Neural progenitor cell (in vitro differentiated cells): Measurements from ENCODE around the gene PRRT1B. TPM values are rescaled to one million over a fixed set of nuclear protein-coding genes. Genes with fewer than 3 reads are reported as not detected.

Experiments
- DNase-seq: peaks from one replicate; pipeline ENCODE4 v3.0.0-alpha.2; 2016; ENCODE audit warnings: low spot score
- H2AFZ ChIP-seq: fragments of 200-600 bp; sonication (generic); replicated peaks from 2 replicates; pipeline ENCODE4 v1.6.1; 2016; ENCODE audit warnings: antibody characterized with exemption
- H3F3A ChIP-seq: fragments of 200-600 bp; sonication (generic); 2 replicates; pipeline ENCODE4 v1.6.1; 2016; ENCODE audit warnings: antibody characterized with exemption, low read depth
- H3K27ac ChIP-seq: fragments of 200-600 bp; sonication (generic); 2 replicates; pipeline ENCODE4 v1.5.1; 2016; ENCODE audit warnings: mild to moderate bottlenecking
- H3K27me3 ChIP-seq: fragments of 200-600 bp; sonication (generic); 2 replicates; pipeline ENCODE4 v1.6.1; 2016; ENCODE audit warnings: mild to moderate bottlenecking, moderate library complexity
- H3K36me3 ChIP-seq: fragments of 200-600 bp; sonication (generic); 2 replicates; pipeline ENCODE4 v1.5.1; 2016
- H3K4me1 ChIP-seq: fragments of 200-600 bp; sonication (generic); 2 replicates; pipeline ENCODE4 v1.6.1; 2016; ENCODE audit warnings: mixed run types
- H3K4me2 ChIP-seq: fragments of 200-600 bp; sonication (generic); 2 replicates; pipeline ENCODE4 v1.6.1; 2016
- H3K4me3 ChIP-seq: fragments of 200-600 bp; sonication (generic); 2 replicates; pipeline ENCODE4 v1.5.1; 2016
- H3K79me2 ChIP-seq: fragments of 200-600 bp; sonication (generic); 2 replicates; pipeline ENCODE4 v1.6.1; 2016; ENCODE audit warnings: low read depth
- H3K9ac ChIP-seq: fragments of 200-600 bp; sonication (generic); 2 replicates; pipeline ENCODE4 v1.6.1; 2016
- H3K9me3 ChIP-seq: fragments of 200-600 bp; sonication (generic); 2 replicates; pipeline ENCODE4 v1.5.1; 2016; ENCODE audit warnings: low read depth
- H4K20me1 ChIP-seq: fragments of 200-600 bp; sonication (generic); 2 replicates; pipeline ENCODE4 v1.6.1; 2016; ENCODE audit warnings: low read depth
- H3K27ac Mint-ChIP-seq: 3 replicates; pipeline ENCODE4 v1.8.0; 2021; ENCODE audit warnings: mixed read lengths
- H3K27me3 Mint-ChIP-seq: 2 replicates; pipeline ENCODE4 v1.8.0; 2022; ENCODE audit warnings: low read depth, mild to moderate bottlenecking, inconsistent platforms, moderate library complexity, mixed read lengths; ENCODE audit not compliant: insufficient read depth
- H3K36me3 Mint-ChIP-seq: 3 replicates; pipeline ENCODE4 v1.8.0; 2021; ENCODE audit warnings: mixed read lengths
- H3K4me1 Mint-ChIP-seq: 3 replicates; pipeline ENCODE4 v1.8.0; 2021; ENCODE audit warnings: mixed read lengths
- H3K4me3 Mint-ChIP-seq: 3 replicates; pipeline ENCODE4 v1.8.0; 2021; ENCODE audit warnings: mild to moderate bottlenecking, moderate library complexity, mixed read lengths
- H3K9me3 Mint-ChIP-seq: 3 replicates; pipeline ENCODE4 v1.8.0; 2020; ENCODE audit warnings: mixed read lengths
- CTCF ChIP-seq: fragments of 200-600 bp; sonication (generic); IDR thresholded peaks from 2 replicates; pipeline ENCODE4 v1.5.1; 2017; ENCODE audit warnings: antibody characterized with exemption, mild to moderate bottlenecking
- EZH2 ChIP-seq: fragments of 200-600 bp; sonication (generic); IDR thresholded peaks from 2 replicates; pipeline ENCODE4 v1.6.1; 2017; ENCODE audit warnings: antibody characterized with exemption, mild to moderate bottlenecking, moderate library complexity
- EZH2phosphoT487 ChIP-seq: fragments of 200-600 bp; sonication (generic); IDR thresholded peaks from 2 replicates; pipeline ENCODE4 v1.6.1; 2017; ENCODE audit warnings: antibody characterized with exemption
- total RNA-seq: library from RNA; depleted of rRNA; stranded (reverse); fragments of >200 nt; gene quantifications from 2 replicates; pipeline ENCODE4 v1.2.3, GENCODE V29; 2015; ENCODE audit warnings: low replicate concordance

Gene PRRT1B
- total RNA-seq, 1 donor from 2014 or later, result not detected

- Histone ChIP-seq H3K9me3 (no peaks in the 10 kb centered on the region), H3K27me3 (no peaks in the 10 kb centered on the region), H3K79me2 (peaks cover 12% of the 10 kb centered on the region), H3K4me1 (peaks cover 4% of the 10 kb centered on the region), H3K36me3 (no peaks in the 10 kb centered on the region), H4K20me1 (peaks cover 8% of the 10 kb centered on the region), H2AFZ (no peak overlapping the region), H3K27ac (no peak overlapping the region), H3K4me2 (no peak overlapping the region), H3F3A (no peaks in the 10 kb centered on the region), H3K9ac (no peak overlapping the region), H3K4me3 (no peak overlapping the region)
- Mint-ChIP-seq H3K27ac (peak overlapping the region; percentile 91), H3K27me3 (peaks cover 4% of the 10 kb centered on the region), H3K4me3 (no peak overlapping the region), H3K9me3 (peaks cover 6% of the 10 kb centered on the region), H3K4me1 (peaks cover 16% of the 10 kb centered on the region), H3K36me3 (no peaks in the 10 kb centered on the region)
- TF ChIP-seq EZH2 (no peak), EZH2phosphoT487 (no peak), CTCF (no peak)
- DNase-seq, result no peak
Observed at GRCh38 chr9:131534721-131535237, 10.5 kb upstream of the PRRT1B start.

GRCh38 chr9:131537946-131538345, 7.4 kb upstream of the PRRT1B start:
- Histone ChIP-seq H3K9me3 (peaks cover 5% of the 10 kb centered on the region), H3K9ac (no peak overlapping the region), H2AFZ (no peak overlapping the region), H3K4me2 (no peak overlapping the region), H3K27ac (no peak overlapping the region), H3K36me3 (no peaks in the 10 kb centered on the region), H3K27me3 (no peaks in the 10 kb centered on the region), H3K4me1 (no peaks in the 10 kb centered on the region), H3K4me3 (no peak overlapping the region), H3F3A (no peaks in the 10 kb centered on the region), H3K79me2 (no peaks in the 10 kb centered on the region), H4K20me1 (no peaks in the 10 kb centered on the region)
- peaks cover 7% of the 10 kb centered on the region for H3K4me1 Mint-ChIP-seq
- H3K27ac Mint-ChIP-seq, result no peak overlapping the region
- peaks cover 8% of the 10 kb centered on the region for H3K27me3 Mint-ChIP-seq
- DNase-seq, result no peak
- peaks cover 12% of the 10 kb centered on the region for H3K9me3 Mint-ChIP-seq
- no peak overlapping the region for H3K4me3 Mint-ChIP-seq
- no peaks in the 10 kb centered on the region for H3K36me3 Mint-ChIP-seq
- TF ChIP-seq CTCF (no peak), EZH2 (no peak), EZH2phosphoT487 (no peak)

GRCh38 chr9:131539223-131539923, 6.0 kb upstream of the PRRT1B start:
- Histone ChIP-seq H3K27ac (no peak overlapping the region), H3K9ac (no peak overlapping the region), H3K27me3 (no peaks in the 10 kb centered on the region), H3F3A (peaks cover 5% of the 10 kb centered on the region), H3K36me3 (no peaks in the 10 kb centered on the region), H3K9me3 (peaks cover 13% of the 10 kb centered on the region), H3K4me1 (no peaks in the 10 kb centered on the region), H3K4me3 (no peak overlapping the region), H4K20me1 (no peaks in the 10 kb centered on the region), H3K79me2 (no peaks in the 10 kb centered on the region), H3K4me2 (no peak overlapping the region), H2AFZ (no peak overlapping the region)
- TF ChIP-seq EZH2phosphoT487 (no peak), EZH2 (no peak), CTCF (no peak)
- no peak overlapping the region for H3K27ac Mint-ChIP-seq
- peaks cover 4% of the 10 kb centered on the region for H3K27me3 Mint-ChIP-seq
- H3K4me3 Mint-ChIP-seq, result no peak overlapping the region
- no peak for DNase-seq
- H3K36me3 Mint-ChIP-seq, result no peaks in the 10 kb centered on the region
- H3K9me3 Mint-ChIP-seq, result peaks cover 25% of the 10 kb centered on the region
- peaks cover 6% of the 10 kb centered on the region for H3K4me1 Mint-ChIP-seq
